H1 (cell line): ENCODE results near the gene FBXL12. TPM values are rescaled to one million over a fixed set of nuclear protein-coding genes. Genes with fewer than 3 reads are reported as not detected.
A peak's percentile ranks its signal among the peaks of the same experiment; 100 is the strongest.

Experiments
- ASH2L ChIP-seq: fragments of 200-600, 300-600 bp; sonication (generic); IDR thresholded peaks from one replicate; pipeline ENCODE4 v1.7.1; 2017; ENCODE audit warnings: low read length
- BACH1 ChIP-seq: IDR thresholded peaks from 2 replicates; pipeline ENCODE4 v1.6.1; 2012; ENCODE audit warnings: low read length, improper control_type of control experiment
- BRCA1 ChIP-seq: IDR thresholded peaks from 2 replicates; pipeline ENCODE4 v1.6.1; 2012; ENCODE audit warnings: low read depth, low read length, improper control_type of control experiment
- CBX8 ChIP-seq: fragments of 300-800, 300-1000 bp; sonication (generic); IDR thresholded peaks from 2 replicates; pipeline ENCODE4 v1.7.1; 2016; ENCODE audit warnings: low read depth, low read length, borderline replicate concordance
- CREB1 ChIP-seq: IDR thresholded peaks from 2 replicates; pipeline ENCODE4 v1.6.1; 2012; ENCODE audit warnings: inconsistent platforms
- CTBP2 ChIP-seq: IDR thresholded peaks from 2 replicates; pipeline ENCODE4 v1.7.0; 2011; ENCODE audit warnings: borderline replicate concordance, mild to moderate bottlenecking, moderate library complexity, mixed read lengths, low read length; ENCODE audit not compliant: insufficient read depth, insufficient read length
- E2F6 ChIP-seq: IDR thresholded peaks from 2 replicates; pipeline ENCODE4 v1.6.1; 2012; ENCODE audit warnings: inconsistent platforms
- EP300 ChIP-seq, 2 experiments: IDR thresholded peaks; 1 replicate in 1 of 2; 2 replicates in 1 of 2; pipeline ENCODE4 v1.6.1; 2011 to 2012; ENCODE audit warnings: low read depth in 2 of 2, low read length in 2 of 2, mild to moderate bottlenecking in 2 of 2, borderline replicate concordance in 1 of 2, inconsistent platforms in 1 of 2, moderate library complexity in 1 of 2
- FOSL1 ChIP-seq: IDR thresholded peaks from 2 replicates; pipeline ENCODE4 v1.6.1; 2011; ENCODE audit warnings: mild to moderate bottlenecking, low read depth, low read length, moderate library complexity; ENCODE audit not compliant: insufficient read depth
- JUN ChIP-seq: IDR thresholded peaks from 2 replicates; pipeline ENCODE4 v1.6.1; 2011; ENCODE audit warnings: low read depth, mild to moderate bottlenecking, improper control_type of control experiment, low read length
- JUND ChIP-seq: IDR thresholded peaks from 2 replicates; pipeline ENCODE4 v1.6.1; 2011; ENCODE audit warnings: mild to moderate bottlenecking, improper control_type of control experiment, low read length
- KDM1A ChIP-seq: fragments of 200-600, 300-600 bp; sonication (generic); IDR thresholded peaks from 2 replicates; pipeline ENCODE4 v1.7.1; 2016; ENCODE audit warnings: mild to moderate bottlenecking, low read length, borderline replicate concordance
- MAX ChIP-seq: IDR thresholded peaks from 2 replicates; pipeline ENCODE4 v1.6.1; 2012; ENCODE audit warnings: inconsistent platforms
- POLR2A ChIP-seq, 2 experiments: IDR thresholded peaks; 1 replicate in 1 of 2; 2 replicates in 1 of 2; pipeline ENCODE4 v1.6.1; 2011; ENCODE audit warnings: low read depth in 2 of 2, low read length in 2 of 2, mild to moderate bottlenecking in 2 of 2; ENCODE audit errors: control extremely low read depth in 1 of 2
- POLR2AphosphoS5 ChIP-seq: IDR thresholded peaks from 2 replicates; pipeline ENCODE4 v1.6.1; 2011; ENCODE audit warnings: low read depth, low read length
- RAD21 ChIP-seq, 2 experiments: IDR thresholded peaks in 1 of 2; conservative IDR thresholded peaks in 1 of 2; 2 replicates each; pipeline ENCODE4 v1.6.1; 2011; ENCODE audit warnings: low read depth in 2 of 2, low read length in 2 of 2, improper control_type of control experiment in 1 of 2, inconsistent platforms in 1 of 2, mild to moderate bottlenecking in 1 of 2, moderate library complexity in 1 of 2
- SAP30 ChIP-seq: fragments of 300-600 bp; sonication (generic); IDR thresholded peaks from 2 replicates; pipeline ENCODE4 v1.7.1; 2012; ENCODE audit warnings: low read length, moderate library complexity, mild to moderate bottlenecking, inconsistent platforms; ENCODE audit not compliant: insufficient read depth, insufficient replicate concordance
- SIN3A ChIP-seq, 2 experiments: IDR thresholded peaks in 1 of 2; conservative IDR thresholded peaks in 1 of 2; 2 replicates each; pipeline ENCODE4 v1.6.1; 2011 to 2012; ENCODE audit warnings: low read length in 2 of 2, improper control_type of control experiment in 1 of 2, low read depth in 1 of 2, mild to moderate bottlenecking in 1 of 2
- SIRT6 ChIP-seq: IDR thresholded peaks from one replicate; pipeline ENCODE4 v1.7.1; 2012; ENCODE audit warnings: low read length, inconsistent platforms
- SIX5 ChIP-seq: IDR thresholded peaks from 2 replicates; pipeline ENCODE4 v1.6.1; 2011; ENCODE audit warnings: mild to moderate bottlenecking, low read depth, low read length
- SP1 ChIP-seq: IDR thresholded peaks from 2 replicates; pipeline ENCODE4 v1.6.1; 2011; ENCODE audit warnings: low read depth, low read length
- TCF12 ChIP-seq: IDR thresholded peaks from 2 replicates; pipeline ENCODE4 v1.6.1; 2011; ENCODE audit warnings: low read depth, mild to moderate bottlenecking, low read length
- ZNF274 ChIP-seq: IDR thresholded peaks from 2 replicates; pipeline ENCODE4 v1.7.0; 2012; ENCODE audit warnings: low read length, borderline replicate concordance; ENCODE audit errors: extremely low read depth
- polyA plus RNA-seq, 7 experiments: library from polyadenylated mRNA; depleted of rRNA in 3 of 7; stranded (reverse) in 5 of 7; unstranded in 2 of 7; fragments of >200 nt in 5 of 7; fragments of 200-250 nt in 2 of 7; gene quantifications; 1 replicate in 5 of 7; 2 replicates in 1 of 7; 4 replicates in 1 of 7; pipeline versions ENCODE4 v1.2.1 to v1.2.3, GENCODE V29; 2011 to 2013; ENCODE audit warnings: missing spikeins in 2 of 7, mixed read lengths in 2 of 7
- total RNA-seq: library from RNA; stranded (reverse); fragmentation: NEBNext Ultra II Directional; extraction: Animal tissue kit (Norgen Biotek cat#: 25700); gene quantifications from 2 replicates; pipeline ENCODE4 v1.2.1, GENCODE V29; 2021

FBXL12 gene
- total and polyA plus RNA-seq, 2 of the 8 experiments (the other 6 are each of a cell fraction or from before 2014, with no cell fraction given): 24.6 to 62.3 TPM

- no peak for TF ChIP-seq TCF12
- no peak for TF ChIP-seq EP300 (IDR thresholded peaks at IDR 0.05; ENCODE audit: borderline replicate concordance in 1 of 2, low read depth in 2 of 2, low read length in 2 of 2)
- peak; percentile 93 to 96; a peak in 3 of 4 replicates for TF ChIP-seq SIN3A (conservative IDR thresholded peaks at IDR 0.05 in 1 of 2, IDR thresholded peaks at IDR 0.05 in 1 of 2; ENCODE audit: low read depth in 1 of 2, low read length in 2 of 2)
- peak; percentile 36; the same call in 1 of the 2 replicates for TF ChIP-seq MAX
- TF ChIP-seq ASH2L: peak; percentile 78
- TF ChIP-seq SIRT6: peak; percentile 59
- no peak for TF ChIP-seq FOSL1
- TF ChIP-seq SAP30: peak; percentile 95
- TF ChIP-seq BACH1: no peak
- TF ChIP-seq JUND: no peak
- no peak for TF ChIP-seq CREB1
- peak; percentile 76 for TF ChIP-seq POLR2AphosphoS5
- TF ChIP-seq ZNF274: no peak
- no peak for TF ChIP-seq CBX8
- no peak for TF ChIP-seq RAD21 (IDR thresholded peaks at IDR 0.05 in 1 of 2, conservative IDR thresholded peaks at IDR 0.05 in 1 of 2; ENCODE audit: low read depth in 2 of 2, low read length in 2 of 2)
- no peak for TF ChIP-seq E2F6
- TF ChIP-seq SP1: no peak; the same call in 1 of the 2 replicates
- no peak for TF ChIP-seq CTBP2
- peak; percentile 78 to 87 for TF ChIP-seq POLR2A (IDR thresholded peaks at IDR 0.05; ENCODE audit: control extremely low read depth in 1 of 2, low read depth in 2 of 2, low read length in 2 of 2)
- no peak for TF ChIP-seq BRCA1
- no peak for TF ChIP-seq SIX5
- TF ChIP-seq JUN: no peak
- no peak for TF ChIP-seq KDM1A
Observed at GRCh38 chr19:9827289-9828238, 8.7 kb upstream of the FBXL12 start, which contains the start of gene UBL5 (continued).
